ENCODE measurements around the gene RSBN1L.
"Not testable (repeated sequence)": the region's sequence is repeated elsewhere in the genome, so short reads cannot be mapped to it uniquely, and the experiment has no call there.

RSBN1L gene

GRCh38 chr7:77696057-77696642 is at the start of gene RSBN1L:
Gene RSBN1L, plus strand, starts transcription at chr7:77696459. Its CDS starts 11 bp downstream, at chr7:77696470.
- peak; percentile 98 for DNase-seq (ENCODE audit: low spot score)

GRCh38 chr7:77648742-77649338 is 47.4 kb upstream of the RSBN1L start:
- no peak for DNase-seq (ENCODE audit: low spot score)

- no peak for DNase-seq (ENCODE audit: low spot score)
These were observed 46.4 kb upstream of the RSBN1L start for GRCh38 chr7:77649716-77650349.

- peak; percentile 56 for DNase-seq (ENCODE audit: low spot score)
These were observed 44.6 kb upstream of the RSBN1L start for GRCh38 chr7:77651575-77652162.

GRCh38 chr7:77652826-77653225 is 43.4 kb upstream of the RSBN1L start:
- not testable (repeated sequence) for DNase-seq (ENCODE audit: low spot score)

- no peak for DNase-seq (ENCODE audit: low spot score)
These were observed 42.7 kb upstream of the RSBN1L start for GRCh38 chr7:77653572-77653971.

GRCh38 chr7:77655356-77655755 is 40.9 kb upstream of the RSBN1L start:
- DNase-seq (ENCODE audit: low spot score) = no peak

GRCh38 chr7:77655836-77656455 is 40.3 kb upstream of the RSBN1L start:
- DNase-seq (ENCODE audit: low spot score) = no peak

- no peak for DNase-seq (ENCODE audit: low spot score)
These were observed 38.6 kb upstream of the RSBN1L start for GRCh38 chr7:77657427-77658224.

GRCh38 chr7:77658928-77659327 is 37.3 kb upstream of the RSBN1L start:
- no peak for DNase-seq (ENCODE audit: low spot score)

GRCh38 chr7:77661816-77662215 is 34.4 kb upstream of the RSBN1L start:
- no peak for DNase-seq (ENCODE audit: low spot score)

- DNase-seq (ENCODE audit: low spot score) = no peak
These were observed 33.4 kb upstream of the RSBN1L start for GRCh38 chr7:77662869-77663268.

- DNase-seq (ENCODE audit: low spot score) = no peak
These were observed 31.5 kb upstream of the RSBN1L start for GRCh38 chr7:77664715-77665114.

- DNase-seq (ENCODE audit: low spot score) = no peak
These were observed 31.1 kb upstream of the RSBN1L start for GRCh38 chr7:77665161-77665560.

- no peak for DNase-seq (ENCODE audit: low spot score)
These were observed 28.7 kb upstream of the RSBN1L start for GRCh38 chr7:77667459-77668086.

GRCh38 chr7:77674878-77675277 is 21.4 kb upstream of the RSBN1L start:
- DNase-seq (ENCODE audit: low spot score) = no peak

GRCh38 chr7:77679608-77680007 is 16.7 kb upstream of the RSBN1L start:
- DNase-seq (ENCODE audit: low spot score) = no peak

- DNase-seq (ENCODE audit: low spot score) = no peak
These were observed 16.0 kb upstream of the RSBN1L start for GRCh38 chr7:77680266-77680665.

GRCh38 chr7:77684030-77684429 is 12.2 kb upstream of the RSBN1L start:
- peak; percentile 74 for DNase-seq (ENCODE audit: low spot score)

GRCh38 chr7:77685233-77685632 is 11.0 kb upstream of the RSBN1L start:
- no peak for DNase-seq (ENCODE audit: low spot score)

GRCh38 chr7:77687100-77687746 is 9.0 kb upstream of the RSBN1L start:
- peak; percentile 42 for DNase-seq (ENCODE audit: low spot score)

All from AG20443 (cell line).